OCI-M1 (cell line): ENCODE measurements around the gene CTNNA2.
A peak's percentile ranks its signal among the peaks of the same experiment; 100 is the strongest.

Experiments
- DNase-seq: peaks from one replicate; lab custom pipeline; 2025; lab: John Stamatoyannopoulos, UW

The CTNNA2 gene

GRCh38 chr2:79512442-79513401 lies at the start of gene CTNNA2:
CTNNA2 (plus strand) TSS chr2:79513051.
- no peak for DNase-seq

GRCh38 chr2:79487399-79487798 lies 25.5 kb upstream of the CTNNA2 start:
- DNase-seq: no peak

GRCh38 chr2:79511320-79511951 lies 1.4 kb upstream of the CTNNA2 start:
- peak; percentile 34 for DNase-seq

GRCh38 chr2:79513711-79514110 lies 860 bp downstream of the CTNNA2 start:
- DNase-seq: no peak

- no peak for DNase-seq
These were observed 16.8 kb downstream of the CTNNA2 start for GRCh38 chr2:79529636-79530035.

- peak; percentile 7 for DNase-seq
These were observed 17.6 kb downstream of the CTNNA2 start for GRCh38 chr2:79530443-79530842.

- DNase-seq: peak; percentile 4
These were observed 34.7 kb downstream of the CTNNA2 start for GRCh38 chr2:79547568-79547967.

- DNase-seq: no peak
These were observed 39.8 kb downstream of the CTNNA2 start for GRCh38 chr2:79552653-79553052.

- DNase-seq: no peak
These were observed 42.0 kb downstream of the CTNNA2 start for GRCh38 chr2:79554899-79555298.

GRCh38 chr2:79564065-79564464 lies 51.2 kb downstream of the CTNNA2 start:
- no peak for DNase-seq

- no peak for DNase-seq
These were observed 56.2 kb downstream of the CTNNA2 start for GRCh38 chr2:79569048-79569447.

- DNase-seq: no peak
These were observed 61.2 kb downstream of the CTNNA2 start for GRCh38 chr2:79573895-79574674.

- no peak for DNase-seq
These were observed 63.6 kb downstream of the CTNNA2 start for GRCh38 chr2:79576451-79576850.

- no peak for DNase-seq
These were observed 66.1 kb downstream of the CTNNA2 start for GRCh38 chr2:79578952-79579351.

- DNase-seq: no peak
These were observed 67.3 kb downstream of the CTNNA2 start for GRCh38 chr2:79580175-79580574.

- DNase-seq: peak; percentile 65
These were observed 73.0 kb downstream of the CTNNA2 start for GRCh38 chr2:79585701-79586433.

- DNase-seq: no peak
These were observed 78.4 kb downstream of the CTNNA2 start for GRCh38 chr2:79591281-79591680.

GRCh38 chr2:79593237-79593867 lies 80.5 kb downstream of the CTNNA2 start:
- DNase-seq: no peak

- DNase-seq: no peak
These were observed 83.6 kb downstream of the CTNNA2 start for GRCh38 chr2:79596403-79596802.

- DNase-seq: no peak
These were observed 91.9 kb downstream of the CTNNA2 start for GRCh38 chr2:79604748-79605147.

GRCh38 chr2:79611448-79612016 lies 98.7 kb downstream of the CTNNA2 start:
- no peak for DNase-seq
